Measurements from ENCODE around the gene MDFIC2. TPM values are rescaled to one million over a fixed set of nuclear protein-coding genes. Genes with fewer than 3 reads are reported as not detected.
"Not testable (repeated sequence)": the region's sequence is repeated elsewhere in the genome, so short reads cannot be mapped to it uniquely, and the experiment has no call there.

The MDFIC2 gene
- total and polyA plus RNA-seq, 2 experiments from 2014 or later, result not detected

DNA sequence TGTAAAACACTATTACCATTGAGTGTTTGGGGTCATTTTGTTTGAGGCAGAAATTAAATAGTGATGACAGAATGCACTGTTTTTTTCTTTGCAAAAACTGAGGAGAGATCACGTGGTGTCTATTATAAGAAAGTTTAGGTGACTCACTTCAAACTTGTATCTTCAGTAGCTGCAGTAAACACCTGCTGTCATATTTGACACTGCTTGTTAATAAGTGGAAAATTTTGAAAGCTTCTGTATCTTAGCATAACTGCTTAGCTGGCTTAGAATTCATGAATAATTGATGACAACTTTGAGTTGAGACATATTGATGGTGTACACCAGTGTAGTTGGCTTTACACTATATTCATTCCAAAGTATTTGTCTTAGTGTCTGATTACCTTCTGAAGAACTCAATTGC is 29.7 kb upstream of the MDFIC2 start:
- Histone ChIP-seq H3K9me3 (ENCODE audit: low read depth) (no peaks in the 10 kb centered on the region), H3K27ac (no peak overlapping the region), H3K27me3 (no peaks in the 10 kb centered on the region), H3K36me3 (no peaks in the 10 kb centered on the region), H3K4me1 (ENCODE audit: low read depth) (no peaks in the 10 kb centered on the region), H3K4me3 (no peak overlapping the region)
- no peak for DNase-seq (ENCODE audit: low read depth in 1 of 2, low spot score in 1 of 2)
- TF ChIP-seq, protein P1, sequence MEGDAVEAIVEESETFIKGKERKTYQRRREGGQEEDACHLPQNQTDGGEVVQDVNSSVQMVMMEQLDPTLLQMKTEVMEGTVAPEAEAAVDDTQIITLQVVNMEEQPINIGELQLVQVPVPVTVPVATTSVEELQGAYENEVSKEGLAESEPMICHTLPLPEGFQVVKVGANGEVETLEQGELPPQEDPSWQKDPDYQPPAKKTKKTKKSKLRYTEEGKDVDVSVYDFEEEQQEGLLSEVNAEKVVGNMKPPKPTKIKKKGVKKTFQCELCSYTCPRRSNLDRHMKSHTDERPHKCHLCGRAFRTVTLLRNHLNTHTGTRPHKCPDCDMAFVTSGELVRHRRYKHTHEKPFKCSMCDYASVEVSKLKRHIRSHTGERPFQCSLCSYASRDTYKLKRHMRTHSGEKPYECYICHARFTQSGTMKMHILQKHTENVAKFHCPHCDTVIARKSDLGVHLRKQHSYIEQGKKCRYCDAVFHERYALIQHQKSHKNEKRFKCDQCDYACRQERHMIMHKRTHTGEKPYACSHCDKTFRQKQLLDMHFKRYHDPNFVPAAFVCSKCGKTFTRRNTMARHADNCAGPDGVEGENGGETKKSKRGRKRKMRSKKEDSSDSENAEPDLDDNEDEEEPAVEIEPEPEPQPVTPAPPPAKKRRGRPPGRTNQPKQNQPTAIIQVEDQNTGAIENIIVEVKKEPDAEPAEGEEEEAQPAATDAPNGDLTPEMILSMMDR (IDR thresholded peaks at IDR 0.05; ENCODE audit: low read depth, low read length), result no peak

- H3K27ac ChIP-seq; DNase-seq (ENCODE audit: low read depth in 1 of 2, low spot score in 1 of 2); H3K27me3 ChIP-seq; H3K36me3 ChIP-seq; H3K4me3 ChIP-seq; H3K4me1 ChIP-seq (ENCODE audit: low read depth); H3K9me3 ChIP-seq (ENCODE audit: low read depth): not testable (repeated sequence)
These were observed 24.4 kb upstream of the MDFIC2 start for GRCh38 chr3:70336885-70337284.

DNA sequence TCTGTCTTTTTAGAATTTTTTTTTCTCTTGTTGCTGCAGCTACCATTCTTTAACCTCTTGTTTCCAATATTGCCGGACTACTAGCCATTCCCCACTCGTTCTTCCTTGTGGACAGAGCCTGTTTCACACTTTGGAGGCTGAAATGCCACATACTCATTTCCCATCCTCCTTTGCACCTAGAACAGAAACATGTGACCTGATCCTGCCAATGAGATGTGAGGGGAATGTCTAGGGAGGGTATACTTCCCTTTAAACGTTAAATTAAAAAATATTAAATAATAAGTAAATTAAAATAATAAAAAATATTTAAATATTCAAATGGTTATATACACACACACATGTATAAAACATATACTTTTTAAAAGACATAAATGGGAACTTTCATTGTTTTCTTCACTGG is 20.6 kb upstream of the MDFIC2 start:
- H3K27me3 ChIP-seq, result no peaks in the 10 kb centered on the region
- H3K36me3 ChIP-seq, result no peaks in the 10 kb centered on the region
- no peaks in the 10 kb centered on the region for H3K9me3 ChIP-seq (ENCODE audit: low read depth)
- no peak overlapping the region for H3K27ac ChIP-seq
- no peak overlapping the region for H3K4me3 ChIP-seq
- TF ChIP-seq, protein P1 (IDR thresholded peaks at IDR 0.05; ENCODE audit: low read depth, low read length), result no peak
- H3K4me1 ChIP-seq (ENCODE audit: low read depth), result no peaks in the 10 kb centered on the region
- no peak for DNase-seq (ENCODE audit: low read depth in 1 of 2, low spot score in 1 of 2)

DNA sequence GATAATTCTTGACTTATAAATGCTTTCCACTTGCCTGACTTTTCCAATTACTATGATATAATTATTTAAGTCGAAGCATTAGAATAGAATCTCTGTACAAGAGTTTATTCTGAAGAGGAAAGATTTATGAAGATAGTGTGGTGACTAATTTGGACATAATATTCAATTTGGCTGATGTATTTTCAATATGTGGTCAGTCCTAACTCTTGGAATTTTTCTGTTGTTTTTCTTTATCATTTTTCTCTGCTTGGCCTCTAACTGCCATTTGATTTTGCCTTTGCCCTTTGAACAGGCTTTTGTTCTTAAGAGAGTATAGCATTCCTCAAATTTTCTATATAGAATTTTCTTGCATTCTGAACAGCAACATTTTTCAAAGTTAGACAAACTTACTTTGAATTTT is 2.6 kb upstream of the MDFIC2 start:
- Histone ChIP-seq H3K4me3 (no peak overlapping the region), H3K27ac (no peak overlapping the region), H3K27me3 (no peaks in the 10 kb centered on the region), H3K9me3 (ENCODE audit: low read depth) (no peaks in the 10 kb centered on the region), H3K4me1 (ENCODE audit: low read depth) (no peaks in the 10 kb centered on the region), H3K36me3 (no peaks in the 10 kb centered on the region)
- no peak for DNase-seq (ENCODE audit: low read depth in 1 of 2, low spot score in 1 of 2)
- TF ChIP-seq, protein P1 (IDR thresholded peaks at IDR 0.05; ENCODE audit: low read depth, low read length), result no peak

DNA sequence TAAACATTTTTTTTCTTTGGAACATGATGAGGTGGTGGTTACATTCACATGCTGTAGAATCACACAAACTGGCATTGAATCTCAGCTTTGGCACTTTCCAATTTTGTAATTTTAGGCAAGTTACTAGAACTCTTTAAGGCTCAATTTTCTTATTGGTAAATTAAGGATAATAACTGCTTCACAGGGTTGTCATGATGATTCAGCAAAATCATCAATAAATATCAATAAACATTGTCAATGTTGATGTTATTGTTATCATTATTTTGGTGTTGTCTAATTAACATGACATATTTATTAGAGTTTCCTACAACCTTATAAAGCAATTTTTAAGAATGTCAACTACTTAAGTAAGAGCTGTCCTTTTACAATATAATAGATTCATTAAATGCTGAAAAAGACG is 1.6 kb downstream of the MDFIC2 start:
- Histone ChIP-seq H3K27ac (no peak overlapping the region), H3K9me3 (ENCODE audit: low read depth) (no peaks in the 10 kb centered on the region), H3K4me1 (ENCODE audit: low read depth) (no peaks in the 10 kb centered on the region), H3K36me3 (no peaks in the 10 kb centered on the region), H3K4me3 (no peak overlapping the region), H3K27me3 (no peaks in the 10 kb centered on the region)
- TF ChIP-seq, protein P1 (IDR thresholded peaks at IDR 0.05; ENCODE audit: low read depth, low read length), result no peak
- no peak for DNase-seq (ENCODE audit: low read depth in 1 of 2, low spot score in 1 of 2)

- Histone ChIP-seq H3K4me1 (ENCODE audit: low read depth) (no peaks in the 10 kb centered on the region), H3K9me3 (ENCODE audit: low read depth) (no peaks in the 10 kb centered on the region), H3K4me3 (no peak overlapping the region), H3K27me3 (no peaks in the 10 kb centered on the region), H3K36me3 (no peaks in the 10 kb centered on the region), H3K27ac (no peak overlapping the region)
- TF ChIP-seq, protein P1 (IDR thresholded peaks at IDR 0.05; ENCODE audit: low read depth, low read length), result no peak
- no peak for DNase-seq (ENCODE audit: low read depth in 1 of 2, low spot score in 1 of 2)
These were observed 2.8 kb downstream of the MDFIC2 start for GRCh38 chr3:70309591-70309990.
